HepG2 (cell line): Measurements from ENCODE around the gene RBM47. TPM values are rescaled to one million over a fixed set of nuclear protein-coding genes. Genes with fewer than 3 reads are reported as not detected.

Source experiments
- ATAC-seq: fragments of 200-7000 bp; cut with Tn5 transposase; 3 replicates; pipeline ENCODE4 v1.9.1; 2020; ENCODE audit warnings: mild to moderate bottlenecking, moderate library complexity
- BruUV-seq: library from RNA; stranded (reverse); fragments of 400-500 nt; replicated peaks from 2 replicates; lab custom pipeline; 2021; lab: Mats Ljungman, UMichigan
- CTCF ChIA-PET: fragments of 300-600 bp; formaldehyde crosslinking; extraction: SDS; loops from one replicate; lab custom pipeline; 2021; ENCODE audit warnings: low total read pairs, inconsistent platforms, low intra/inter-chr PET ratio; lab: Yijun Ruan, JAX
- POLR2A ChIA-PET: fragments of 350-600 bp; sonication (Branson Sonifier 250); formaldehyde crosslinking; loops from one replicate; lab custom pipeline; 2020; ENCODE audit warnings: antibody characterized with exemption, inconsistent platforms; lab: Yijun Ruan, JAX
- DNase-seq: peaks from one replicate; pipeline ENCODE4 v3.0.0-alpha.2; 2015; ENCODE audit warnings: low spot score
- FAIRE-seq: peaks from 3 replicates; lab custom pipeline; 2011; peaks lifted over from hg19 to GRCh38; lab: Jason Lieb, UNC
- H2AFZ ChIP-seq: one replicate; pipeline ENCODE4 v1.6.1; 2011; ENCODE audit warnings: low read length, inconsistent platforms
- H3K27ac ChIP-seq: fragments of 300-600 bp; 3 replicates; pipeline ENCODE4 v1.8.0; 2011; ENCODE audit warnings: mixed run types, mild to moderate bottlenecking, mixed read lengths, low read length, inconsistent platforms; ENCODE audit not compliant: insufficient read depth; ENCODE audit errors: extremely low read length
- H3K27me3 ChIP-seq, 2 experiments: fragments of 200-600 bp in 1 of 2; 2 replicates in 1 of 2; 3 replicates in 1 of 2; pipeline versions ENCODE4 v1.6.0 to v1.8.0; 2011; ENCODE audit warnings: low read length in 2 of 2, mild to moderate bottlenecking in 2 of 2, moderate library complexity in 2 of 2, inconsistent platforms in 1 of 2; ENCODE audit not compliant: insufficient read depth in 2 of 2, control insufficient read depth in 1 of 2
- H3K36me3 ChIP-seq, 2 experiments: fragments of 200-600 bp in 1 of 2; replicated peaks in 1 of 2; 2 replicates in 1 of 2; 3 replicates in 1 of 2; pipeline versions ENCODE4 v1.5.1 to v1.8.0; 2011; ENCODE audit warnings: low read length in 2 of 2, inconsistent platforms in 1 of 2; ENCODE audit not compliant: insufficient read depth in 2 of 2, control insufficient read depth in 1 of 2
- H3K4me1 ChIP-seq: 2 replicates; pipeline ENCODE4 v1.5.1; 2012; ENCODE audit warnings: low read length, inconsistent platforms; ENCODE audit not compliant: insufficient read depth
- H3K4me2 ChIP-seq: 2 replicates; pipeline ENCODE4 v1.6.0; 2011; ENCODE audit warnings: low read depth, low read length, inconsistent platforms
- H3K4me3 ChIP-seq, 3 experiments: fragments of 200-600 bp in 1 of 3; sonication (generic), shearing (Covaris generic) in 1 of 3; replicated peaks in 1 of 3; 2 replicates each; pipeline ENCODE4 v1.5.1; 2011 to 2016; ENCODE audit warnings: low read length in 3 of 3, inconsistent platforms in 2 of 3, low read depth in 2 of 3, mild to moderate bottlenecking in 2 of 3, control low read depth in 1 of 3, mixed read lengths in 1 of 3; ENCODE audit not compliant: insufficient read depth in 1 of 3
- H3K79me2 ChIP-seq: one replicate; pipeline ENCODE4 v1.6.1; 2011; ENCODE audit warnings: low read length, inconsistent platforms; ENCODE audit not compliant: insufficient read depth
- H3K9ac ChIP-seq: 2 replicates; pipeline ENCODE4 v1.6.0; 2011; ENCODE audit warnings: mild to moderate bottlenecking, low read depth, low read length, inconsistent platforms; ENCODE audit not compliant: insufficient read depth
- H3K9me3 ChIP-seq: 2 replicates; pipeline ENCODE4 v1.5.1; 2012; ENCODE audit warnings: mild to moderate bottlenecking, low read length
- H4K20me1 ChIP-seq: 2 replicates; pipeline ENCODE4 v1.6.0; 2011; ENCODE audit warnings: inconsistent platforms, mild to moderate bottlenecking, low read length, moderate library complexity; ENCODE audit not compliant: insufficient read depth
- ETV6 ChIP-seq: sonication (generic); formaldehyde crosslinking; conservative IDR thresholded peaks from 2 replicates; pipeline ENCODE4 v1.4.0; 2020; ENCODE audit warnings: missing genetic modification reagents
- FOXK1 ChIP-seq: sonication (generic); formaldehyde crosslinking; IDR thresholded peaks from 2 replicates; pipeline ENCODE4 v1.4.0; 2020; ENCODE audit warnings: low read depth, missing genetic modification reagents, borderline replicate concordance
- MLLT10 ChIP-seq: sonication (generic); formaldehyde crosslinking; IDR thresholded peaks from 2 replicates; pipeline ENCODE4 v1.4.0; 2020; ENCODE audit warnings: missing genetic modification reagents
- SIX4 ChIP-seq: sonication (generic); formaldehyde crosslinking; IDR thresholded peaks from 2 replicates; pipeline ENCODE4 v1.4.0; 2020; ENCODE audit warnings: missing genetic modification reagents
- ZMYM2 ChIP-seq: sonication (generic); formaldehyde crosslinking; IDR thresholded peaks from 2 replicates; pipeline ENCODE4 v1.8.0; 2022; ENCODE audit warnings: mild to moderate bottlenecking, missing genetic modification reagents
- ZNF383 ChIP-seq: sonication (generic); formaldehyde crosslinking; IDR thresholded peaks from 2 replicates; pipeline ENCODE4 v1.4.0; 2020; ENCODE audit warnings: missing genetic modification reagents, mild to moderate bottlenecking, borderline replicate concordance
- ZNF766 ChIP-seq: sonication (generic); formaldehyde crosslinking; IDR thresholded peaks from 2 replicates; pipeline ENCODE4 v1.5.0; 2020; ENCODE audit warnings: missing genetic modification reagents, borderline replicate concordance
- WGBS: methylation state at CpG from one replicate; pipeline ENCODE4 v1.1.6; 2017; ENCODE audit warnings: low lambda C conversion rate; 5-methylcytosine and 5-hydroxymethylcytosine counted together
- in situ Hi-C: cut with HindIII; loops from 2 replicates; pipeline ENCODE4 v1.10.0; 2017; ENCODE audit warnings: low pct_unique_long_range_greater_than_20kb; ENCODE audit not compliant: extremely low pct_ligation_motif_present
- intact Hi-C: fragments of 100-400 bp; cut with micrococcal nuclease; formaldehyde crosslinking; loops from one replicate; pipeline ENCODE4 v1.10.0; 2022; ENCODE audit not compliant: unreplicated experiment
- polyA plus RNA-seq, 8 experiments: library from polyadenylated mRNA; depleted of rRNA in 3 of 8; stranded (reverse) in 7 of 8; unstranded in 1 of 8; fragments of >200 nt; fragmentation: Illumina TruSeq in 4 of 8; extraction: Trizol in 4 of 8; gene quantifications; 2 replicates each; pipeline versions ENCODE4 v1.2.1 to v1.2.3, GENCODE V29; 2011 to 2016; ENCODE audit warnings: low read depth in 4 of 8, missing spikeins in 1 of 8, mixed read lengths in 1 of 8; ENCODE audit not compliant: insufficient read depth in 1 of 8
- total RNA-seq, 5 experiments: library from RNA; depleted of rRNA; stranded (reverse); fragments of >200 nt; fragmentation: Illumina TruSeq; extraction: Trizol; gene quantifications; 2 replicates each; pipeline ENCODE4 v1.2.3, GENCODE V29; 2016; ENCODE audit warnings: low read depth in 1 of 5
- TF ChIP-seq, protein P1 (sequence below): sonication (generic); formaldehyde crosslinking; IDR thresholded peaks from 2 replicates; pipeline ENCODE4 v1.4.0; 2020; ENCODE audit warnings: missing genetic modification reagents, mild to moderate bottlenecking, borderline replicate concordance
- TF ChIP-seq, protein P2 (sequence below), 2 experiments: sonication (generic) in 1 of 2; formaldehyde crosslinking in 1 of 2; IDR thresholded peaks; 2 replicates each; pipeline versions ENCODE4 v1.6.1 to v1.9.0; 2014 to 2022; ENCODE audit warnings: antibody characterized with exemption in 1 of 2, borderline replicate concordance in 1 of 2, inconsistent platforms in 1 of 2, low read depth in 1 of 2, missing genetic modification reagents in 1 of 2
- TF ChIP-seq, protein P3 (sequence below): sonication (generic); formaldehyde crosslinking; IDR thresholded peaks from 2 replicates; pipeline ENCODE4 v1.8.1; 2023; ENCODE audit warnings: mild to moderate bottlenecking, missing genetic modification reagents
- TF ChIP-seq, protein P4 (sequence below): sonication (generic); formaldehyde crosslinking; IDR thresholded peaks from 2 replicates; pipeline ENCODE4 v1.4.0; 2020; ENCODE audit warnings: missing genetic modification reagents, borderline replicate concordance

The RBM47 gene
- total and polyA plus RNA-seq, 2 of the 13 experiments (the other 11 are each of a cell fraction or from before 2014, with no cell fraction given), result 1.2 to 2.5 TPM

DNA sequence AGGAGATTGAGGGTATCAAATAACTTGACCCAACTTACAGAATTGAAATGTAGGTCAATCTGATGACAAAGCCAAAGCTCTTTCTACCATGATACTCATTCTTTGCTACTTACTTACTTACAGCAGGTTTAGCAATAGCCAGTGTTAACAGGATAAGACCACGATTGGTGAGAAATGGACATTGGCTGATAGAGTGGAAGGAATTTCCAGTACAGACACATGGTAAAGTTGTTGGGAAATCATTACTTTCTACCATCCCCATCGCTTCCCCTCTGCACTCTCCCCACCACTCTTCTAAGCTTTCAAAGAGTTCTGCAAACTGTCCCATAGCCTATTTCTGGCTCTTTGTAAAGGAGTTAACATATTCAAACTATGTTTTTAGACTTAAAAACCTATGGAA lies 174.8 kb downstream of the RBM47 start:
- intact Hi-C loops (no loop called here), in situ Hi-C loops (no loop called here)
- Histone ChIP-seq H3K4me2 (no peak overlapping the region), H2AFZ (no peak overlapping the region), H3K9me3 (no peaks in the 10 kb centered on the region), H3K36me3 (no peaks in the 10 kb centered on the region), H3K27ac (no peak overlapping the region), H3K4me3 (no peak overlapping the region), H3K27me3 (no peaks in the 10 kb centered on the region; a peak in 1 of 5 replicates), H3K9ac (no peak overlapping the region), H4K20me1 (no peaks in the 10 kb centered on the region), H3K79me2 (no peaks in the 10 kb centered on the region), H3K4me1 (peaks cover 39% of the 10 kb centered on the region)
- FAIRE-seq, result no peak
- WGBS, result 61% methylated on average over 2 of the region's 2 CpGs
- ChIA-PET CTCF (no interaction called here), POLR2A (no interaction called here)
- TF ChIP-seq ETV6 (no peak), ZNF383 (CRISPR knock-in tag) (no peak), ZMYM2 (CRISPR knock-in tag) (no peak), MLLT10 (CRISPR knock-in tag) (no peak), SIX4 (CRISPR knock-in tag) (no peak), ZNF766 (no peak), FOXK1 (no peak)
- TF ChIP-seq, protein P1, sequence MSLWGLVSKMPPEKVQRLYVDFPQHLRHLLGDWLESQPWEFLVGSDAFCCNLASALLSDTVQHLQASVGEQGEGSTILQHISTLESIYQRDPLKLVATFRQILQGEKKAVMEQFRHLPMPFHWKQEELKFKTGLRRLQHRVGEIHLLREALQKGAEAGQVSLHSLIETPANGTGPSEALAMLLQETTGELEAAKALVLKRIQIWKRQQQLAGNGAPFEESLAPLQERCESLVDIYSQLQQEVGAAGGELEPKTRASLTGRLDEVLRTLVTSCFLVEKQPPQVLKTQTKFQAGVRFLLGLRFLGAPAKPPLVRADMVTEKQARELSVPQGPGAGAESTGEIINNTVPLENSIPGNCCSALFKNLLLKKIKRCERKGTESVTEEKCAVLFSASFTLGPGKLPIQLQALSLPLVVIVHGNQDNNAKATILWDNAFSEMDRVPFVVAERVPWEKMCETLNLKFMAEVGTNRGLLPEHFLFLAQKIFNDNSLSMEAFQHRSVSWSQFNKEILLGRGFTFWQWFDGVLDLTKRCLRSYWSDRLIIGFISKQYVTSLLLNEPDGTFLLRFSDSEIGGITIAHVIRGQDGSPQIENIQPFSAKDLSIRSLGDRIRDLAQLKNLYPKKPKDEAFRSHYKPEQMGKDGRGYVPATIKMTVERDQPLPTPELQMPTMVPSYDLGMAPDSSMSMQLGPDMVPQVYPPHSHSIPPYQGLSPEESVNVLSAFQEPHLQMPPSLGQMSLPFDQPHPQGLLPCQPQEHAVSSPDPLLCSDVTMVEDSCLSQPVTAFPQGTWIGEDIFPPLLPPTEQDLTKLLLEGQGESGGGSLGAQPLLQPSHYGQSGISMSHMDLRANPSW (CRISPR knock-in tag), result no peak
- TF ChIP-seq, protein P2, sequence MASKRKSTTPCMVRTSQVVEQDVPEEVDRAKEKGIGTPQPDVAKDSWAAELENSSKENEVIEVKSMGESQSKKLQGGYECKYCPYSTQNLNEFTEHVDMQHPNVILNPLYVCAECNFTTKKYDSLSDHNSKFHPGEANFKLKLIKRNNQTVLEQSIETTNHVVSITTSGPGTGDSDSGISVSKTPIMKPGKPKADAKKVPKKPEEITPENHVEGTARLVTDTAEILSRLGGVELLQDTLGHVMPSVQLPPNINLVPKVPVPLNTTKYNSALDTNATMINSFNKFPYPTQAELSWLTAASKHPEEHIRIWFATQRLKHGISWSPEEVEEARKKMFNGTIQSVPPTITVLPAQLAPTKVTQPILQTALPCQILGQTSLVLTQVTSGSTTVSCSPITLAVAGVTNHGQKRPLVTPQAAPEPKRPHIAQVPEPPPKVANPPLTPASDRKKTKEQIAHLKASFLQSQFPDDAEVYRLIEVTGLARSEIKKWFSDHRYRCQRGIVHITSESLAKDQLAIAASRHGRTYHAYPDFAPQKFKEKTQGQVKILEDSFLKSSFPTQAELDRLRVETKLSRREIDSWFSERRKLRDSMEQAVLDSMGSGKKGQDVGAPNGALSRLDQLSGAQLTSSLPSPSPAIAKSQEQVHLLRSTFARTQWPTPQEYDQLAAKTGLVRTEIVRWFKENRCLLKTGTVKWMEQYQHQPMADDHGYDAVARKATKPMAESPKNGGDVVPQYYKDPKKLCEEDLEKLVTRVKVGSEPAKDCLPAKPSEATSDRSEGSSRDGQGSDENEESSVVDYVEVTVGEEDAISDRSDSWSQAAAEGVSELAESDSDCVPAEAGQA (IDR thresholded peaks at IDR 0.05; ENCODE audit: low read depth), result no peak
- TF ChIP-seq, protein P2 (CRISPR knock-in tag; IDR thresholded peaks at IDR 0.05; ENCODE audit: borderline replicate concordance), result no peak
- TF ChIP-seq, protein P3, sequence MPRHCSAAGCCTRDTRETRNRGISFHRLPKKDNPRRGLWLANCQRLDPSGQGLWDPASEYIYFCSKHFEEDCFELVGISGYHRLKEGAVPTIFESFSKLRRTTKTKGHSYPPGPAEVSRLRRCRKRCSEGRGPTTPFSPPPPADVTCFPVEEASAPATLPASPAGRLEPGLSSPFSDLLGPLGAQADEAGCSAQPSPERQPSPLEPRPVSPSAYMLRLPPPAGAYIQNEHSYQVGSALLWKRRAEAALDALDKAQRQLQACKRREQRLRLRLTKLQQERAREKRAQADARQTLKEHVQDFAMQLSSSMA (CRISPR knock-in tag), result no peak
- TF ChIP-seq, protein P4, sequence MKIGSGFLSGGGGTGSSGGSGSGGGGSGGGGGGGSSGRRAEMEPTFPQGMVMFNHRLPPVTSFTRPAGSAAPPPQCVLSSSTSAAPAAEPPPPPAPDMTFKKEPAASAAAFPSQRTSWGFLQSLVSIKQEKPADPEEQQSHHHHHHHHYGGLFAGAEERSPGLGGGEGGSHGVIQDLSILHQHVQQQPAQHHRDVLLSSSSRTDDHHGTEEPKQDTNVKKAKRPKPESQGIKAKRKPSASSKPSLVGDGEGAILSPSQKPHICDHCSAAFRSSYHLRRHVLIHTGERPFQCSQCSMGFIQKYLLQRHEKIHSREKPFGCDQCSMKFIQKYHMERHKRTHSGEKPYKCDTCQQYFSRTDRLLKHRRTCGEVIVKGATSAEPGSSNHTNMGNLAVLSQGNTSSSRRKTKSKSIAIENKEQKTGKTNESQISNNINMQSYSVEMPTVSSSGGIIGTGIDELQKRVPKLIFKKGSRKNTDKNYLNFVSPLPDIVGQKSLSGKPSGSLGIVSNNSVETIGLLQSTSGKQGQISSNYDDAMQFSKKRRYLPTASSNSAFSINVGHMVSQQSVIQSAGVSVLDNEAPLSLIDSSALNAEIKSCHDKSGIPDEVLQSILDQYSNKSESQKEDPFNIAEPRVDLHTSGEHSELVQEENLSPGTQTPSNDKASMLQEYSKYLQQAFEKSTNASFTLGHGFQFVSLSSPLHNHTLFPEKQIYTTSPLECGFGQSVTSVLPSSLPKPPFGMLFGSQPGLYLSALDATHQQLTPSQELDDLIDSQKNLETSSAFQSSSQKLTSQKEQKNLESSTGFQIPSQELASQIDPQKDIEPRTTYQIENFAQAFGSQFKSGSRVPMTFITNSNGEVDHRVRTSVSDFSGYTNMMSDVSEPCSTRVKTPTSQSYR, result no peak
- peak; percentile 32; the same call in 1 of the 3 replicates for ATAC-seq
- BruUV-seq, result no TSS peak
- peak; percentile 6 for DNase-seq
